Heart left ventricle (tissue), 13 donors: ENCODE data around the gene CD34.

Experiments
- CTCF ChIP-seq, 12 donors: fragments of 200-600 bp; sonication (generic) in 4 of 12; IDR thresholded peaks; one replicate each; pipeline versions ENCODE4 v1.5.0 to v1.8.0; 2018 to 2022; ENCODE audit warnings: antibody characterized with exemption in 12 of 12, mild to moderate bottlenecking in 5 of 12
- POLR2A ChIP-seq, 2 donors: fragments of 450-650 bp; IDR thresholded peaks; one replicate each; pipeline ENCODE4 v1.6.1; 2017; ENCODE audit warnings: antibody characterized with exemption in 2 of 2, mild to moderate bottlenecking in 2 of 2, moderate library complexity in 2 of 2
- donor health status: ischemic (EF 13 %, LVEDD 7.1; RV severe dilation, severe dysfunction).
- donor health status: DM: no; HTN: yes; CAD: no.
- donor health status: DM: no; HTN: no; CAD: no.
- donor health status: ischemic (EF 25% LVEDD 6.9; RV normal size, moderate dysfunction).
- donor health status: ischemic (EF 25% LVEDD 5.7; RV mildly dilated, moderate dysfunction).
- donor health status: ischemic (EF 35%, LVEDD 5.7; RV mildly dilated, moderate dysfunction).
- donor health status: nonischemic (EF 11% LVEDD 7.7; RV severe dilation, severe dysfunction).
- donor health status: DM: yes; HTN: yes; CAD: no.
- donor health status: PGD.
- donor health status: ischemic (EF 29% LVEDD 5.4; RV normal size, mild dysfunction).
- donor health status: nonischemic (EF 23%, LVEDD 6.1; RV moderate dilation, normal function).

- no peak for TF ChIP-seq CTCF (IDR thresholded peaks at IDR 0.05)
- no peak for TF ChIP-seq POLR2A (IDR thresholded peaks at IDR 0.05)
These were observed 50.4 kb downstream of the CD34 start for GRCh38 chr1:207860531-207860930.
